Astrocyte (in vitro differentiated cells and primary cell): Measurements from ENCODE around the gene PEAR1. TPM values are rescaled to one million over a fixed set of nuclear protein-coding genes. Genes with fewer than 3 reads are reported as not detected.

Experiments used
- DNase-seq: peaks from one replicate; pipeline ENCODE4 v3.0.0-alpha.2; 2010; ENCODE audit warnings: low read depth
- FAIRE-seq: peaks from 2 replicates; lab custom pipeline; 2011; peaks lifted over from hg19 to GRCh38; lab: Jason Lieb, UNC
- H2AFZ ChIP-seq: 2 replicates; pipeline ENCODE4 v1.6.0; 2012; ENCODE audit warnings: low read depth, low read length, inconsistent platforms
- H3K27ac ChIP-seq: 2 replicates; pipeline ENCODE4 v1.5.1; 2011; ENCODE audit warnings: low read depth, low read length, inconsistent platforms
- H3K27me3 ChIP-seq: 2 replicates; pipeline ENCODE4 v1.6.0; 2011; ENCODE audit warnings: low read length, inconsistent platforms; ENCODE audit not compliant: insufficient read depth
- H3K36me3 ChIP-seq: 2 replicates; pipeline ENCODE4 v1.5.1; 2011; ENCODE audit warnings: low read length, inconsistent platforms; ENCODE audit not compliant: insufficient read depth
- H3K4me1 ChIP-seq: 2 replicates; pipeline ENCODE4 v1.5.1; 2011; ENCODE audit warnings: low read length, inconsistent platforms; ENCODE audit not compliant: insufficient read depth
- H3K4me2 ChIP-seq: 2 replicates; pipeline ENCODE4 v1.6.0; 2012; ENCODE audit warnings: low read length, inconsistent platforms
- H3K4me3 ChIP-seq: 2 replicates; pipeline ENCODE4 v1.5.1; 2011; ENCODE audit warnings: low read depth, mild to moderate bottlenecking, low read length, inconsistent platforms; ENCODE audit not compliant: insufficient read depth
- H3K79me2 ChIP-seq: 2 replicates; pipeline ENCODE4 v1.6.0; 2012; ENCODE audit warnings: mild to moderate bottlenecking, low read length, inconsistent platforms; ENCODE audit not compliant: insufficient read depth
- H3K9ac ChIP-seq: 2 replicates; pipeline ENCODE4 v1.6.0; 2012; ENCODE audit warnings: mild to moderate bottlenecking, low read length, inconsistent platforms
- H3K9me3 ChIP-seq: 2 replicates; pipeline ENCODE4 v1.5.1; 2012; ENCODE audit warnings: low read depth, mild to moderate bottlenecking, low read length, inconsistent platforms; ENCODE audit not compliant: insufficient read depth
- H4K20me1 ChIP-seq: 2 replicates; pipeline ENCODE4 v1.6.0; 2012; ENCODE audit warnings: low read length, inconsistent platforms; ENCODE audit not compliant: insufficient read depth
- H3K27ac Mint-ChIP-seq: one replicate; pipeline ENCODE4 v1.8.0; 2021; ENCODE audit warnings: mild to moderate bottlenecking, mixed read lengths; ENCODE audit not compliant: unreplicated experiment
- H3K27me3 Mint-ChIP-seq: one replicate; pipeline ENCODE4 v1.8.0; 2021; ENCODE audit warnings: low read depth, mixed read lengths; ENCODE audit not compliant: unreplicated experiment
- H3K36me3 Mint-ChIP-seq: one replicate; pipeline ENCODE4 v1.8.0; 2021; ENCODE audit warnings: low read depth, mixed read lengths; ENCODE audit not compliant: unreplicated experiment
- H3K4me1 Mint-ChIP-seq: one replicate; pipeline ENCODE4 v1.8.0; 2021; ENCODE audit warnings: low read depth, mixed read lengths; ENCODE audit not compliant: unreplicated experiment
- H3K4me3 Mint-ChIP-seq: one replicate; pipeline ENCODE4 v1.8.0; 2021; ENCODE audit warnings: mild to moderate bottlenecking, moderate library complexity, mixed read lengths; ENCODE audit not compliant: unreplicated experiment
- H3K9me3 Mint-ChIP-seq: one replicate; pipeline ENCODE4 v1.8.0; 2021; ENCODE audit warnings: mild to moderate bottlenecking, mixed read lengths; ENCODE audit not compliant: unreplicated experiment
- CTCF ChIP-seq: IDR thresholded peaks from 2 replicates; pipeline ENCODE4 v1.5.1; 2011; ENCODE audit warnings: low read depth, mild to moderate bottlenecking, inconsistent platforms, low read length, moderate library complexity; ENCODE audit not compliant: insufficient read depth
- EZH2 ChIP-seq: IDR thresholded peaks from 2 replicates; pipeline ENCODE4 v1.6.1; 2012; ENCODE audit warnings: mild to moderate bottlenecking, low read length, inconsistent platforms; ENCODE audit not compliant: insufficient read depth
- total RNA-seq: library from RNA; stranded (reverse); gene quantifications from 2 replicates; pipeline ENCODE4 v1.2.1, GENCODE V29; 2021

The PEAR1 gene
- total RNA-seq, 1 donor from 2014 or later: 17.3 TPM

DNA sequence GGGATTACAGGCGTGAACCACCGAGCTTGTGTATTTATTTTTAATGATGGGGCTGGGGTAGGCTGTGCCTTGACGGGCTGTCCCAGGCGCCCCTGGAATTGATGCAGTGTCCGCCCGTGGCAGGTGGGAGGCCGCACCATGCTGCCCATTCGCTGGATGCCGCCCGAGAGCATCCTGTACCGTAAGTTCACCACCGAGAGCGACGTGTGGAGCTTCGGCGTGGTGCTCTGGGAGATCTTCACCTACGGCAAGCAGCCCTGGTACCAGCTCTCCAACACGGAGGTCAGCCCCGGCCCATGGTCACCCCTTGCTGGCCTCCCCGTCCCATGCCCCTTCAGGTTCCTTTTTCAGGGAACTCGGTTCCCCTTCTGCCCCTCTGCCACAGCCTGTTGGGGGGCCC is 13.6 kb upstream of the PEAR1 start:
- Histone ChIP-seq H3K4me1 (no peaks in the 10 kb centered on the region), H2AFZ (no peak overlapping the region), H4K20me1 (no peaks in the 10 kb centered on the region), H3K79me2 (no peaks in the 10 kb centered on the region), H3K9ac (no peak overlapping the region), H3K4me2 (no peak overlapping the region), H3K9me3 (no peaks in the 10 kb centered on the region), H3K27ac (no peak overlapping the region), H3K4me3 (no peak overlapping the region), H3K36me3 (no peaks in the 10 kb centered on the region), H3K27me3 (peaks cover 59% of the 10 kb centered on the region)
- FAIRE-seq (no peak), DNase-seq (no peak)
- no peaks in the 10 kb centered on the region for H3K9me3 Mint-ChIP-seq
- no peak overlapping the region for H3K4me3 Mint-ChIP-seq
- peaks cover under 1% of the 10 kb centered on the region for H3K4me1 Mint-ChIP-seq
- no peak for TF ChIP-seq CTCF
- TF ChIP-seq EZH2: no peak
- peaks cover 88% of the 10 kb centered on the region for H3K27me3 Mint-ChIP-seq
- H3K27ac Mint-ChIP-seq: no peak overlapping the region
- H3K36me3 Mint-ChIP-seq: peaks cover 2% of the 10 kb centered on the region

DNA sequence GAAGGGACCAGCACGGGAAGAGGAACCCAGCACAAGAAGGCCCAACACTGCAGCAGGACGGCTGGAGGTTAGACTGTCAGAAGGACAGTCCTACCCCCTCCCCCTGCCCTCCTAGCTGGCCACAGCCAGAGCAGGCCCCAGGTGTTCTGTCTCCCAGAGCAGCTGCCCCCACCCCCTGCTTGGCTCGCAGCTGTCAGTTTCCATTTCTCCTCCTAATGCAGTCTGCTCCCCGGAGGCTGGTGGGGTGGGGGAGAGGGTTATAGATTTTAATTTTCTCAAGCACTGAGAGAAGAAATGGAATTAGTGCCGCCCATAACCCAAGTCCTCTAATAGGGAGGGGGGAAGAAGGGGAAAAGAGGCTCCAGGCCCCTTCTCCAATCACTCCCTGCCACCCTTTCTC is 13.0 kb upstream of the PEAR1 start:
- H3K4me3 ChIP-seq: no peak overlapping the region
- no peak overlapping the region for H2AFZ ChIP-seq
- H3K36me3 ChIP-seq: no peaks in the 10 kb centered on the region
- Mint-ChIP-seq H3K27ac (no peak overlapping the region), H3K9me3 (no peaks in the 10 kb centered on the region), H3K27me3 (peaks cover 88% of the 10 kb centered on the region), H3K4me3 (no peak overlapping the region), H3K4me1 (peaks cover 2% of the 10 kb centered on the region), H3K36me3 (no peaks in the 10 kb centered on the region)
- no peaks in the 10 kb centered on the region for H3K79me2 ChIP-seq
- H3K4me1 ChIP-seq: no peaks in the 10 kb centered on the region
- no peak overlapping the region for H3K9ac ChIP-seq
- no peak for TF ChIP-seq EZH2
- no peak for TF ChIP-seq CTCF
- FAIRE-seq: no peak
- no peak for DNase-seq
- H4K20me1 ChIP-seq: no peaks in the 10 kb centered on the region
- no peaks in the 10 kb centered on the region for H3K9me3 ChIP-seq
- peaks cover 58% of the 10 kb centered on the region for H3K27me3 ChIP-seq
- no peak overlapping the region for H3K27ac ChIP-seq
- H3K4me2 ChIP-seq: no peak overlapping the region

DNA sequence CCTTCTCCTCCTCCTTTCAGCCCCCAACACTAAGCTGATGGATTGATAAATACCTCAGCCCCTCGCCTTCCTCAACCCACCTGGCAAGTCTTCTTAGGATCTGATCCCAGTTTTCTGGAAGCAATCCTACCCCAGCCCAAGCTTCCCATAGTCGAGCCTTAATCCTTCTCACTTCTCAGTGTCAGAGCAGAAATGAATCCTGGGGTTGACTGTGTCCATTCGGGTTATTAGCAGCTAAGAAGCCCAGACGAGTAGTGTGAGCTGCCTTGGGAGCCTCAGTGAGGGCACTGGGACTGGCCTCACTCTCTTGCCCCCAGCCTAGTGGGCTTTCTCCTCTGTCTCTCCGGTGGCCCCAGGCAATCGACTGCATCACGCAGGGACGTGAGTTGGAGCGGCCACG is 12.4 kb upstream of the PEAR1 start:
- Histone ChIP-seq H3K79me2 (no peaks in the 10 kb centered on the region), H3K9me3 (no peaks in the 10 kb centered on the region), H3K4me1 (no peaks in the 10 kb centered on the region), H3K27me3 (peaks cover 53% of the 10 kb centered on the region), H3K4me2 (no peak overlapping the region), H4K20me1 (no peaks in the 10 kb centered on the region), H2AFZ (no peak overlapping the region), H3K4me3 (no peak overlapping the region), H3K36me3 (no peaks in the 10 kb centered on the region), H3K9ac (no peak overlapping the region), H3K27ac (no peak overlapping the region)
- Mint-ChIP-seq H3K4me1 (peaks cover 2% of the 10 kb centered on the region), H3K27ac (no peak overlapping the region), H3K36me3 (no peaks in the 10 kb centered on the region), H3K27me3 (peaks cover 88% of the 10 kb centered on the region), H3K4me3 (no peak overlapping the region), H3K9me3 (no peaks in the 10 kb centered on the region)
- no peak for DNase-seq
- TF ChIP-seq EZH2 (no peak), CTCF (no peak)
- no peak for FAIRE-seq
